Muscle layer of duodenum (tissue), 2 donors: ENCODE measurements around the gene L3HYPDH.

Experiments
- H3K27ac ChIP-seq: one replicate; pipeline ENCODE4 v1.7.0; 2013; ENCODE audit warnings: mild to moderate bottlenecking, low read length
- H3K27me3 ChIP-seq: one replicate; pipeline ENCODE4 v1.7.0; 2013; ENCODE audit warnings: low read depth, mild to moderate bottlenecking, control low read depth, low read length
- H3K36me3 ChIP-seq, 2 donors: one replicate each; pipeline ENCODE4 v1.7.0; 2013; ENCODE audit warnings: low read length in 2 of 2, control low read depth in 1 of 2, mild to moderate bottlenecking in 1 of 2; ENCODE audit not compliant: insufficient read depth in 2 of 2, control insufficient read depth in 1 of 2
- H3K4me1 ChIP-seq, 2 donors: one replicate each; pipeline ENCODE4 v1.7.0; 2013; ENCODE audit warnings: low read length in 2 of 2, mild to moderate bottlenecking in 2 of 2, control low read depth in 1 of 2, moderate library complexity in 1 of 2; ENCODE audit not compliant: insufficient read depth in 2 of 2, control insufficient read depth in 1 of 2
- H3K4me3 ChIP-seq, 2 donors: one replicate each; pipeline ENCODE4 v1.7.0; 2013; ENCODE audit warnings: low read length in 2 of 2, low read depth in 1 of 2, mild to moderate bottlenecking in 1 of 2
- H3K9me3 ChIP-seq, 2 donors: one replicate each; pipeline ENCODE4 v1.7.0; 2013; ENCODE audit warnings: low read length in 2 of 2, control low read depth in 1 of 2, mild to moderate bottlenecking in 1 of 2; ENCODE audit not compliant: control insufficient read depth in 1 of 2
- donor health status: healthy.

The L3HYPDH gene

GRCh38 chr14:59483819-59484638 is at the start of gene L3HYPDH, which contains the start of gene JKAMP:
TSS of gene L3HYPDH (minus strand) at chr14:59484408. CDS start at chr14:59484316, 92 bp downstream.
TSS of gene JKAMP (plus strand) at chr14:59484517. CDS start at chr14:59484590, 73 bp downstream.
- H3K27me3 ChIP-seq: no peaks in the 10 kb centered on the region
- peaks cover 4 to 28% of the 10 kb centered on the region in 2 donors for H3K36me3 ChIP-seq
- peaks cover 30 to 43% of the 10 kb centered on the region in 2 donors for H3K4me1 ChIP-seq

GRCh38 chr14:59532419-59532818 is 48.2 kb upstream of the L3HYPDH start:
- Histone ChIP-seq H3K9me3 (peaks cover 0 to 3% of the 10 kb centered on the region in 2 donors), H3K27me3 (no peaks in the 10 kb centered on the region), H3K27ac (no peak overlapping the region), H3K4me3 (no peak overlapping the region), H3K4me1 (no peaks in the 10 kb centered on the region), H3K36me3 (no peaks in the 10 kb centered on the region)

More at GRCh38 chr14:59483819-59484638, at the start of gene L3HYPDH, which contains the start of gene JKAMP:
- no peaks in the 10 kb centered on the region for H3K9me3 ChIP-seq
- H3K4me3 ChIP-seq: peak within 1 kb of the TSS; percentile 97 to 99
- H3K27ac ChIP-seq: peak within 1 kb of the TSS; percentile 92

- H3K4me3 ChIP-seq: no peak overlapping the region
- no peaks in the 10 kb centered on the region for H3K27me3 ChIP-seq
- H3K36me3 ChIP-seq: no peaks in the 10 kb centered on the region
- no peaks in the 10 kb centered on the region for H3K4me1 ChIP-seq
- no peak overlapping the region for H3K27ac ChIP-seq
- peaks cover 0 to 3% of the 10 kb centered on the region in 2 donors for H3K9me3 ChIP-seq
Measured at GRCh38 chr14:59530349-59530748, 46.1 kb upstream of the L3HYPDH start.

GRCh38 chr14:59529189-59529588 is 45.0 kb upstream of the L3HYPDH start:
- Histone ChIP-seq H3K36me3 (no peaks in the 10 kb centered on the region), H3K9me3 (peaks cover 0 to 3% of the 10 kb centered on the region in 2 donors), H3K27ac (no peak overlapping the region), H3K4me1 (no peaks in the 10 kb centered on the region), H3K4me3 (no peak overlapping the region), H3K27me3 (no peaks in the 10 kb centered on the region)

GRCh38 chr14:59520224-59520623 is 36.0 kb upstream of the L3HYPDH start:
- no peaks in the 10 kb centered on the region for H3K27me3 ChIP-seq
- no peaks in the 10 kb centered on the region for H3K4me1 ChIP-seq
- no peak overlapping the region for H3K27ac ChIP-seq
- no peaks in the 10 kb centered on the region for H3K36me3 ChIP-seq
- H3K9me3 ChIP-seq: no peaks in the 10 kb centered on the region
- no peak overlapping the region for H3K4me3 ChIP-seq

- H3K4me3 ChIP-seq: no peak overlapping the region
- H3K36me3 ChIP-seq: no peaks in the 10 kb centered on the region
- H3K9me3 ChIP-seq: no peaks in the 10 kb centered on the region
- no peak overlapping the region for H3K27ac ChIP-seq
- no peaks in the 10 kb centered on the region for H3K4me1 ChIP-seq
- H3K27me3 ChIP-seq: no peaks in the 10 kb centered on the region
Measured at GRCh38 chr14:59511916-59512575, 27.8 kb upstream of the L3HYPDH start.

- H3K36me3 ChIP-seq: no peaks in the 10 kb centered on the region
- H3K9me3 ChIP-seq: no peaks in the 10 kb centered on the region
- no peak overlapping the region for H3K4me3 ChIP-seq
- no peaks in the 10 kb centered on the region for H3K4me1 ChIP-seq
- no peak overlapping the region for H3K27ac ChIP-seq
- H3K27me3 ChIP-seq: no peaks in the 10 kb centered on the region
Measured at GRCh38 chr14:59510966-59511365, 26.8 kb upstream of the L3HYPDH start.

- H3K4me1 ChIP-seq: no peaks in the 10 kb centered on the region
- H3K4me3 ChIP-seq: no peak overlapping the region
- no peaks in the 10 kb centered on the region for H3K9me3 ChIP-seq
- no peaks in the 10 kb centered on the region for H3K27me3 ChIP-seq
- H3K36me3 ChIP-seq: peaks cover 0 to 4% of the 10 kb centered on the region in 2 donors
- H3K27ac ChIP-seq: no peak overlapping the region
Measured at GRCh38 chr14:59510001-59510400, 25.8 kb upstream of the L3HYPDH start.

- H3K27me3 ChIP-seq: no peaks in the 10 kb centered on the region
- H3K4me3 ChIP-seq: no peak overlapping the region
- H3K27ac ChIP-seq: no peak overlapping the region
- no peaks in the 10 kb centered on the region for H3K9me3 ChIP-seq
- peaks cover 4 to 7% of the 10 kb centered on the region in 2 donors for H3K36me3 ChIP-seq
- no peaks in the 10 kb centered on the region for H3K4me1 ChIP-seq
Measured at GRCh38 chr14:59509101-59509500, 24.9 kb upstream of the L3HYPDH start.

- Histone ChIP-seq H3K27ac (no peak overlapping the region), H3K4me1 (no peaks in the 10 kb centered on the region), H3K27me3 (no peaks in the 10 kb centered on the region), H3K4me3 (no peak overlapping the region), H3K36me3 (peaks cover 9 to 11% of the 10 kb centered on the region in 2 donors), H3K9me3 (no peaks in the 10 kb centered on the region)
Measured at GRCh38 chr14:59507752-59508103, 23.5 kb upstream of the L3HYPDH start.

- Histone ChIP-seq H3K4me1 (no peaks in the 10 kb centered on the region), H3K4me3 (no peak overlapping the region), H3K27me3 (no peaks in the 10 kb centered on the region), H3K27ac (no peak overlapping the region), H3K9me3 (no peaks in the 10 kb centered on the region), H3K36me3 (peaks cover 9 to 11% of the 10 kb centered on the region in 2 donors)
Measured at GRCh38 chr14:59507063-59507751, 23.0 kb upstream of the L3HYPDH start.
